GM21786 (cell line): ENCODE results near the gene TRDMT1.

Experiments used
- ATAC-seq: cut with Tn5 transposase; IDR thresholded peaks from one replicate; pipeline ENCODE4 v1.9.1; 2021; ENCODE audit not compliant: unreplicated experiment

Gene TRDMT1

GRCh38 chr10:17109475-17110207 is 91.8 kb downstream of the TRDMT1 start:
- no peak for ATAC-seq

- ATAC-seq: no peak
These were observed 92.4 kb downstream of the TRDMT1 start for GRCh38 chr10:17109046-17109445.

GRCh38 chr10:17106991-17107390 is 94.5 kb downstream of the TRDMT1 start:
- ATAC-seq: no peak

GRCh38 chr10:17101910-17102266 is 99.6 kb downstream of the TRDMT1 start:
- ATAC-seq: no peak

- no peak for ATAC-seq
These were observed 100.1 kb downstream of the TRDMT1 start for GRCh38 chr10:17101257-17101909.

GRCh38 chr10:17100586-17100985 is 100.9 kb downstream of the TRDMT1 start:
- no peak for ATAC-seq

- ATAC-seq: no peak
These were observed 103.5 kb downstream of the TRDMT1 start for GRCh38 chr10:17098012-17098411.
